GM18499 (cell line): ENCODE measurements around the gene RIPOR3.
"Not testable (repeated sequence)": the region's sequence is repeated elsewhere in the genome, so short reads cannot be mapped to it uniquely, and the experiment has no call there.

ENCODE experiments used
- ATAC-seq: cut with Tn5 transposase; IDR thresholded peaks from one replicate; pipeline ENCODE4 v1.9.1; 2021; ENCODE audit warnings: moderate number of reproducible peaks; ENCODE audit not compliant: insufficient read depth, unreplicated experiment

Gene RIPOR3

DNA sequence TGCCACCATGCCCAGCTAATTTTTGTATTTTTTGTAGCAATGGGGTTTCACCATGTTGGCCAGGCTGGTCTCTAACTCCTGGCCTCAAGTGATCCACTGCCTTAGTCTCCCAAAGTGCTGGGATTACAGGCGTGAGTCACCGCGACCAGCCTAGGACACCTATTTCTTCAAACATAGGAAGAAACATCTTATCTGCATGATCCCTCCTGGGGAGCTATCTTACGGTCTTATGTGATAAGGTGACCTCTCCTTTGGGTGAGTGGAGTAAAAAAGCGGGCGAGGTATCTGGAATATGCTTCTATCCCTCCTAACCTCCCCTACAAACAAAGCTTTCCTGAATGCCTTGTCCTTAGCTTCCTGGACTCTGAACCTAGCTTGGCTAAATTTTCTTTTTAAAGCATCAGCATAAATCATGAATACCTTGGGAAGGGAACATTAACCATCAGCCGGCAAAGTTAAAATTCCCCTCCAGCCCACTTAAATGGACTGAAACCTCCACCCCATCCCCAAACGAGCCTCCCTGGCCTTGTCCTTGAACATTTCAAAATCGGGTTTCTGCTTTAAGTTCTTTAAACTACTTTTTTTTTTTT, 24.5 kb downstream of the RIPOR3 start:
- ATAC-seq = no peak

DNA sequence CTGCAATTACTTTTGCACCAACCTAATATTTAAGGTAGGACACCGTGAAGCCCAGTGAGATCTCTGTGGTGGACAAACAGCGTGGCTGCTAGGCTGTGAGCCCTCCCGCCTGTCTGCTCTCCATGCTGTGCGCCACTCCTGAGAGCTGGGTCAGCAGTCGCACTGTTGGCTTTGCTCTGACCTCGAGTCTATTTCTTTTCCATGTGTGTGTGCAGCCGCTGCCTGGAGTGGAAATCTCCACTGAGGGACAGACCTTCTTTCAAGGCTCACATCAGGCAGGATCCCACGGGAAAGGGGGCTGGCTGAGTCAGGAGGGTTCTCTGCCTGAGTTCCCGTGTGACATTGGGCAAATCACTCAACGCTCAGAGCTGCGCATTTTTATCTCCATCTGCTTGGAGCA, 27.1 kb downstream of the RIPOR3 start:
- no peak for ATAC-seq

DNA sequence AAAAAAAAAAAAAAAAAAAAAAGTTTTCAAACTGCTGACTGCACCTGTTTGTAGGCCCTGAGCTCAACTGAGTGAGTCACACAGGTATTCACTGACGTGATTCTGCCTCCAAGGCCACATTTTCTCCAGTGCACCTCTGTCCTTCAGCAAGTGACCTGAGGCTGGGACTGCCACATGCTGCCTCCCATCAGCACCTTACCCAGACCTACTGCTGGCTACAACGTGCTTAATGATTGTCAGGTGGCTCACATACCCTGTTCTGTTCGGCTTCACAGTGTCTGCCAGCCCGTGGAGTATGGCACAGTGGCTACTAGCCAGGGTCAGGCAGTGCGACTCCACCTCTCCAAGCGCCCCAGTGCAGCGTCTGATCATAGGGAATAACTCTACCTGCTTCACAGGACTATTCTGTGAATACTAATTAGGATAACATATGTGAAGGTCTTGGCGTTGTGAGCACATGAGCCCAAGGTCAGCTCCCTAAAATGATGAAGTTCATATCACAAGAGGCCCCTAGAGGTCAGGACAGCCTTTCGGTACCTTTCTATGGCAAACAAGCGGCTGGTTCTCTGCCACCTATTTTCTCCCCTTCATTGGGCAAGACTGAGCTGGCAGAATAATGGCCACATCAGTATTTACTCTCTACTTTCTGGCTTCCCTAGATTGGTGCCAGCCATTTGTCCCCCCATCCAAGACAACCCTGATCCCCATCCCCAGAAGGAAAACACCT, 28.1 kb downstream of the RIPOR3 start:
- ATAC-seq = no peak

DNA sequence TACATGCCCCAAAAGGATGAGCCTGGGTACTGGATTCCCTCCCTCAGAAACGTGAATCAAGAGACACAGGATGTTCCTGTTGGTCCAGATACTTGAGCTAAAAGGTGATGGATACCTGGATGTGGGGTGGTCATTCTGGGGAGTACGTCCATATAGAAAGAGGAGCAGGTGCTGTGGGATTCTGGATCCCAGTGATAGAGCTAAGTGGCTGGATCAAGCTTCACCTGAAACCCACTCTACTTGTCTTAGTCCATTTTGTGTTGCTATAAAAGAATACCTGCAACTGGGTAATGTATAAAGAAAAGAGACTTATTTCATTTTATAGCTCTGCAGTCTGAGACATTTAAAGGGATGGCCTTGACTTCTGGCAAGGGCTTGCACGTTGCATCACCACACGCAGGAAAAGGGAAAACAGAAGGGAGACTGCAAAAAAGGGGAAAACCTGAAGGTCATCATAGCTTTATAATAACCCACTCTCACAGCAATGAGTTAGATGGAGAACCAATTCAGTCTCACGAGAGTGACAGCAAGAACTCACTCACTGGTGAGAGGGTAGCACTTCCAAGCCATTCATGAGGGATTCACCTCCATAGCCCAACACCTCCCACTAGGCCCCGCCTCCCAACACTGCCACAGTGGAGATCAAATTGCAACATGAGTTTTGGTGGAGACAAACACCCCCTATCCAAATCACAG, 31.2 kb downstream of the RIPOR3 start:
- no peak for ATAC-seq

DNA sequence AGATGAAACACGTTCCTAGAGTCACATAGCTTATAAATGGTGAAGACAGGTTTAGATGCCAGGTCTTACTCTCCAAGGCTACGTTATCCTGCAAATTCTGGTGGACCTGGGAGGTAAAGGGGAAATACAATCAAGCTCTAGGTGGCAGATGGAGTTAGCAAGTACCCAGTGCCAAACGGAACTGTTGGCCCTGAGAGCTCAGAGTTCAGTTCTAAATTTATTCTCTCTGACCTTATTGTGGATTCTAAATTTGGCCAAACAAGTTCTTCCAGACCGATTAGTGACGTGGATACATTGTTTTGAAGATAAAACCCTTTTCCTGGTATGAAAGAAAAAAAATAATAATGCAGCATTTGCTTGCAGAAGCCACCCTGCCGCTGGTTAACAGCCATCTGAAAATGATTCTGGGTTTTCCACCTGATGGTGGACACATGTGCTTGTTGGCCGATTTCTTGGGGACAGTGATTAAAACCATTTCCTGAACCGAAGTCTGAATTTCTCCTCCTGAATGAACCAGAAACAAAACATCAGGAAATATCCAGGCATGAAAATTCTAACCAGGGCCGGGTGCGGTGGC, 32.5 kb downstream of the RIPOR3 start:
- ATAC-seq = no peak

DNA sequence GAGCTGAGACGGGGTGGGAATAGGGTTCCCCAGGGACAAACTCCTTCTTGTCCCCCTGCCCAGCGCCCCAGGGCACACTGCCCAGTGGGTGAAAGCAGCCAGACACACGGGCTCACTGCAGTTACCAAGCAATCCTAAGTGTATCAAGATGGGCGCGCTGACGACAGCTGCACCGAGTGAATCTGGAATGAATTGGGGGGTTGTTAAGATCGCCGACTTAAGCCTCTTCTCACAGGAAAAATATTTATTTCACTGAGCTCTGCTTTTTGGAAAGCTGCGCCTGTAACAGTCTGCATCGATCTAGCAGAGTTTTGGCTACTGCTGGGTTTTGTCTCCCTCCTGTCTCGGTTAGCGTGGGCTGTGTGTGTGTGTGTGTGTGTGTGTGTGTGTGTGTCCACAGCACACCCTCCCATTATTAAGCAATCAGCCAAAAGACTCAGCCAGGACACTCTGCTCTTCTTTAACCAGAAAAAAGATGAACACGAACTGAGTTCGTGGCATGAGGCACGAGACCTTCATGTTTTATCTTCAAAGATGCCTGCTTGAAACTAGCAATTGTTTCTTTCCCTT, 35.9 kb downstream of the RIPOR3 start:
- no peak for ATAC-seq

DNA sequence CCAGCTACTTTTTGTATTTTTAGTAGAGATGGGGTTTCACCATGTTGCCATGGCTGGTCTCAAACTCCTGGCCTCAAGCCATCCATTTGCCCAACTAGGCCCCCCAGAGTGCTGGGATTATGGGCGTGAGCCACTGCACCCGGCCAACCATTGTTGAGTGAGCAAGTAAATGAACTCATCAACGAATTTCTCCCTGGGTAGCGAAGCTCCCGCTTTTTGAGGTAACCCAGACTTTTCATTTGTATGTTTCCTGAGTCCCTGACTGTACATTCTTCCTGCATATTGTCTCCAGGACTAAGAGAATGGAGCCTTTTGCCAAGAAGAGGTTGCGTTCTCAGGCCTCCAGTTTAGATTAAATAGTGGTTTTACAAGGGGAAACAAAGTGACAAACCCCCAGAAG, 36.4 kb downstream of the RIPOR3 start:
- ATAC-seq = no peak

DNA sequence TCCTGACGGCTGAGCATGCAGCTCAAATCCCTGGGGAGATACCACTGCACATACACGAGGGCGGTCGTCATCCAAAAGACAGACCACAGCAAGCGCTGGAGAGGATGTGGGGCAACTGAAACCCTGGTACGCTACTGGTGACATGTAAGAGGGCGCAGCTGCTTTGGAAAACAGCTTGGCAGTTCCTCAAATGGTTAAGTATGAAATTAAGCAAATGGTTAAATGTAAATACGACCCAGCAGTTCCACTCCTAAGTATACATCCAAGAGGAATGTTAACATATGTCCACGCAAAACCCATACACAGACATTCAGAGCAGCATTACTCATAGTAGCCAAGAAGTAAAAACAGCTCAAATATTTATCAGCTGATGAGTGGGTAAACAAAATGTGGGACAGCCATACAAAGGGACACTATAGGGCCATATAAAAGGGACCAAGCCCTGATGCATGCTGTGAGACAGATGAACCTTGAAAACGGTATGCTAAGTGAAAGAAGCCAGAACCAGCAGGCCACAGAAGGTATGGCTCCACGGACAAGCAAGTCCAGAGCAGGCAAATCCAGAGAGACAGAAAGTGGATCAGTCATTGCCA, 38.5 kb downstream of the RIPOR3 start:
- no peak for ATAC-seq

DNA sequence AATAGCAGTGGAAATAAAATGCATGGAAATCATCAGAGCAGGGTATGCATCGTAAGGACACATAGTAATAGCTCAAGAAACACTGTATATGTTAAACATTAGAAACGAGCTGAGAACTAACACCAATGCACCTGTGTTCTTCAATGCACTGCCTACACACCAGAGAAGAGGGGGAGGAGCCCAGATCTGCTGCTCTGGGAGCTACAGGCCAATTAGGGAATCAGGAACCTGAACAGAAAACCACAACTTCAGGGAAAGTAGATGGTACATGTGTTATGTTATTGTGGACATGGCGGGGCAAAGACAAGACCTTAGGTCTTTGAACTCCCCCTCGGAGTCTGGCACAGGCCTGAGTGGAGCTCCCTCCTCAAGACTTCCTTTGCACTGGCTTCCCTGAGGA, 39.7 kb downstream of the RIPOR3 start:
- no peak for ATAC-seq

DNA sequence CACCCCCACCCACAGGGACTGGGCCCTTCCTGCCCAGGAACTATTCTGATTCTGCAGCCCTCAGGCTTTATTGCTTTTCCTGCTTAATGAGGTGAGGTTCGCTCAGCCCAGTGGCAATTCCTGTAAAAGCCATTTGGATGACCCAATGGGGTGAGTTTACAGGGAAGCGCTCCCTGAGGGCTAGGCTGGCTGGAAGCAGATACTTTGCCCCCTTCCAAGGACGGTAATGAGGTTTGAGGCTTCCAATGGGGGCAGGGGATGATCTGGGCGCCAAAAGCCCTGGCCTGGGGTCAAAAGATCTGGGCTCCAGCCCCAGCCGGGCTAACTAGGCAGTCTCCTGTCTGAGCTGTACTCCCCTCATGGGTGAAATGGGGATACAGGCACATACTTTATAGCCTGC, 41.8 kb downstream of the RIPOR3 start:
- ATAC-seq = no peak

DNA sequence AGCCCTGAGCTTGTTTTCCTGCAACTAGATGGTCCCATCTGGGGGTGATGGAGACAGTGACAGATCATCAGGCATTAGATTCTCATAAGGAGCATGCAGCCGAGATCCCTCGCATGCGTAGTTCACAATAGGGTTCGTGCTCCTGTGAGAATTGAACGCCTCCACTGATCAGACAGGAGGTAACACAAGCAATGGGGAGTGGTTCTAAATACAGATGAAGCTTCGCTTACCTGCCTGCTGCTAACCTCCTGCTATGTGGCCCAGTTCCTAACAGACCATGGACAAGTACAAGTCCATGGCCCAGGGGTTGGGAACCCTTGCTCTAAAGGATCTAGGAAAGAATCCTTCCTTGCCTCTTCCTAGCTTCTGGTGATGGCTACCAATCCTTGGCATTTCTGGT, 42.7 kb downstream of the RIPOR3 start:
- ATAC-seq = no peak

DNA sequence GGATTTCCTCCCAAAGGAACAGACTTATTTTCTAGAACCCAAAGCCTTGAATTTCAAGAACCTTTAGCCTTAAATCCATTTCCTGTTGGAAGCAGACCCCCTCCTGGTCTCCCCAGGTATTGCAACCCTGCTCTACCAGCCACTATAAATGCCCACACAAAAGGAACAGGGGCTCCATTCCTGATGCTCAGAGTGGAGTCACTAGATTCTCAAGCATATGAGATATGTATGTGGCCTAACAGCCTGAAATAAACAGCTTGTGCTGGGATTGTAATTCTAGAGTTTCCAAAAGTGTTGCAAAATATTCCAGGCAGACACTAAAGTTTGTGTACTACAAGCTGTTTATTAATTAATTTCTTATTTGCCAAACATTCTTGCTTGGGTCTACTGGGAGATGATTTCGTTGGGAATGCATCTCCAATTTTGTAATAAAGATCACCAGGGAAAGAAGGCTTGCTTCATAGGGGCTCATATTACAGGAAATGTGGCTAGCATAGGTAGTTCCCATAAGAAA, 44.8 kb downstream of the RIPOR3 start:
- ATAC-seq = no peak

DNA sequence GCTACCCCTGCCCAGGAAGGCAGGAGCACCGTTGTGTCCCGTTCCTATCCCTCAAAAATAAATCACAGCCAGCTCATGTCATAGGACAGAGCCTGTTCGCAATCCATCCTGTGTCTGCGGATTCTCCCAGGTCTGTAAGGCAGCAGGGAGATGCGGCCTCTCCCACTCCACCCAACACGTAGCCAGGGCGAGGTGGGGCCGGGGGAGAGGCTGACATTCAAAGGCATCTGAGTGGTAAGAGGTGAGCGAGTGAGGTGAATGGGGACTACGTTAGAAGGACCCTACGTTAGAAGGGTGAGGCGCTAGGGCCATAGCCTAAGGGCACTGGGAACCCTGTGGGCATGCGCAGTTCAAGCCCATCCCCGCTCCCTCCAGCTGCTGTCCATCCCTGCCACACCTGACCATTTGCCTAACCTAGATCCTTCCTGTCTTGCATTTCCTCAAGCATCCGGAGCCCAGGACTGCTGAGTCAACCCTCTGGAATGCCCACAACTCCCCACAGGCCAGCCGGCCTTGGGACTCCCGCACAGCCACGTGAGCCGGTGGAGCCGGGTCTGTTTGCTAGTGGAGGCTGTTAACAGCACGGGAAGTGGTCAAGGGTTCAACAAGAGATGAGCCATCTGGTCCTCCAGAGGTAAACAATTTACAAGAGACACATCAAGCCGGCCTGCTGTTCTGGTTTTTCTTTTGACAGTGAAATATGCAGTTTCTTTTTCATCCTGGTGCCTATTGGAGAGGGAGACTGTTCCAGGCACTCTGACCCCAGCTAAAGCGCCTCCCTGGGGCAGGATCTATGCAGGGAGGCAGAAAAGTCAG, 45.9 kb downstream of the RIPOR3 start:
- ATAC-seq = no peak

DNA sequence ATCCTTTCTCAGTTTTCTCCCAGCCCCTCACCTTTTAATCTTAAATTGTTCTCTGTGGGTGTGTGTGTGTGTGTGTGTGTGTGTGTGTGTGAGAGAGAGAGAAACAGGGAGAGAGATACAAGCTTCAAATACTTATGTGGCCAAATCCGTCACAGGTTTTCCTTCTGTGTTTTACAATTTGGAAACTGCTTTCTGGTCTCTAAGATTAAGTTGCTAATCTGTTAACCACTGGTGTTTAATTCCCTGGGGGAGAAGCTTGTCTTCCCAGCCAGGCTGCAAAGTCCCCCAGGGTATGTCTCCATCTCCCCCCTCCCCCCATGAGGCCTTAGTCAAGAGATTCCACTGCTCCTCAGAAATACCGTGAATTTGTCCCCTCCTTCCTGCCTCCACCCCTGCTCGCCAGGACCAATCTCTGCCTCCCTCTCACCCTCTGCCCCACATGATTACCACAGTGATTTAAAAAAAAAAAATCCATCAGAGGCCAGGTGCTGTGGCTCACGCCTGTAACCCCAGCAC, 49.0 kb downstream of the RIPOR3 start:
- no peak for ATAC-seq

DNA sequence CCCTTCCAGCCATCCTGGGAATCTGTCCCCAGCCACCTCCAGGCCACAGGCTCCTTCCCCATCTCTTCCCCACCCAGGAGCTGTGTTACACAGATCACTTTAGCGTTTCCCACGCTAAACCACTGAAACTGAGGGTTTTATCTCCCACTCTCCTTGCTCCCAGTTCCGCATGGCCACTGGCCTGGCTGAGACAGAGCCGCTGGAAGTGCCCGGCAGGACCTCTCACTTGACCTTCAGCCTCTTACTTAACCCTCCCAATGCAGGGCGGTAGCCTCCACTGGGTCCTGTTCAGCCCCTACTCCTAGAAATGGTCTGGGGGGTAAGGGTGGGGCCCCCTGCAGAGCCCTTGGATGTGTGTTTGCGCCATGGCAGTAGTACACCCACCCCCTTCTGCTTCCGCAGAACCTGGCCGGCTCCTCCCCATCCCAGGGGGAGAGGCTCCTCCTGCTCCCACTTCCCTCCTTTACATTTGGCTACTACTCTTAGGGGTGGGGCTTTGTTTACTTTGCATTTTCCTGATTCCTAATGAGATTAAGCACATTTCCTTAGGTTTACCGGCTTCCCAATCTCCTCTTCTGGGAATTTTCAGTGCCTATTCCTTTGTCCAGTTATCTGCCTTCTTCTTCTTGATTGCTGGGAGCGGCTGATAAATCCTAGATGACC, 49.6 kb downstream of the RIPOR3 start:
- not testable (repeated sequence) for ATAC-seq

DNA sequence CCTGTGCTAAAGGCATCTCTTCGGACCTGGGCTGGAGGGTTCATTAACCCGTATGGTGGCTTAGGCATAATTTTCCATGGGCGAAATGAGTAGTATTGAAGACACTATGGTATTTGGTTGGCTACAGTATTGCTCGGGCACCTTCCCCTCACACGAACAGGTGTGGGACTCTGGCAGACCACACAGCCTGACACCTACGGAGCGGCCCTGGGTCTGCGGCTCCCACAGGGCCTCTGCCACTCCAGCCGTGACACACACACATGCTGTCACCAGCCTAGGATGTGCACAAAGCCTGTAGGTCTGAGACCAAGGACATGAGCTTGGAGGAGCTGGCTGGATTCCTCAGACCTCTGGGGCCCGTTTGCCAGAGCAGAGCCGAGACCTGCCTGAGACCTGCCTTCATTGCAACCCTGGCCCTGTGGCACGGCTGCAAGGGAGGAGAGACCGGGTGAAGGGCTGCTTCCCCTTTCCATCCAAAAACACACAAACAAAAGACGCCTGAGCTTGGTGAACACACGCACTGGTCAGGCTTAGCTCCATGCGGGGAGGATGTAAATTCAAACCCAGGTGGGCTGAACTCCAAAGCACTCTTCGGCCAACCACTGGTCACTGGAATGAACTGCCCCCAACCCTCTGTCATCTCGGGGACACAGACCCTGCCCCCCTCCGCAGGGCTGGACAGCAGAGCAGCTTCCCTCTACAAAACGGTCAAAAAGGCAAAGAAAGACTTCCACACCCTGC, 51.2 kb downstream of the RIPOR3 start:
- ATAC-seq = not testable (repeated sequence)

DNA sequence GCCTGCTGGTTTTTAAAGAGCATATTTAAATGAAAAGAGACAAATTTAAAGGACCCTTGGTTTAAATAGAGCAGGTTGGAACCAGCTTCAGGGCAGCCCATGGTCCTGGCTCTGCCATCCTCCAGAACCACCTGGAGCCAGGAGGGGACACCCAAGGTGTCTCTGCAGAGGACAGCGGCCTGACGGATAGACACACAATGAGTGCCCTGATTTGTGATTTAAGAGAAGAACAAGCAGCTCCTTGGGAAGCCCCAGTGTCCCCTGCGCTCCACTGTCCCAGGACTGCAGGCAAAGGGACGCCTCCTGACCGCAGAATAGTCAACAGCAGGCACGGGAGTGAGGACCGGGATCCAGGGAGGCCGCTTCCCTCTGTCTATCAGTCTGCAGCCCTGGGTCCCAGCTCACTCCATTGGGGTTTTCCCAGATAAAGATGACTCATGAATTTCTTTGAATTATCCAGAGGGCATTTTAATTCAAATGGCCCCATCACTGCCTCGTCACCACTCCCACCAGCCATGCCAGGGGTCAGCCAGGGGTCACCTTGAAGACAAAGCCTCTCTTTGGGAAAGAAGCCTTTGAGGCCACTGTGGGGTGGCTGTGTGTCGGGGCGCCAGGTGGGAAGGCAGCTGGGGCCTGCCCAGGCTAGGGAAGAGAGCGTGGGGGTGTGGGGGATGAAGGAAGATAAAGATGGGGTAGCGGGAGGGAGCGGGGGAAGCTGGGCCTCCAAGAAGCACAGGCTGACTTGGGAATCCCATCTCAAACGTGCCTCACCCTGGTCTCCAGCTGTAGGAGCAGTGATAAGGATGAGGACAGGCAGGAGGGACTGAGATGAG, 53.1 kb downstream of the RIPOR3 start:
- not testable (repeated sequence) for ATAC-seq
